Osteoblast (primary cell): ENCODE measurements around the gene RXYLT1. TPM values are rescaled to one million over a fixed set of nuclear protein-coding genes. Genes with fewer than 3 reads are reported as not detected.
"Not testable (repeated sequence)": the region's sequence is repeated elsewhere in the genome, so short reads cannot be mapped to it uniquely, and the experiment has no call there.

ENCODE experiments used
- DNase-seq: peaks from one replicate; pipeline ENCODE4 v3.0.0; 2011; ENCODE audit warnings: low spot score, mixed read lengths; ENCODE audit not compliant: insufficient read length; ENCODE audit errors: missing footprints
- H2AFZ ChIP-seq: 2 replicates; pipeline ENCODE4 v1.6.0; 2011; ENCODE audit warnings: mild to moderate bottlenecking, low read length
- H3K27ac ChIP-seq: 2 replicates; pipeline ENCODE4 v1.5.1; 2011; ENCODE audit warnings: mild to moderate bottlenecking, low read depth, low read length, moderate library complexity
- H3K27me3 ChIP-seq: 2 replicates; pipeline ENCODE4 v1.6.0; 2012; ENCODE audit warnings: mild to moderate bottlenecking, control low read depth, inconsistent platforms, low read length, moderate library complexity; ENCODE audit not compliant: insufficient read depth
- H3K36me3 ChIP-seq: 2 replicates; pipeline ENCODE4 v1.5.1; 2011; ENCODE audit warnings: mild to moderate bottlenecking, low read length, control low read depth, moderate library complexity; ENCODE audit not compliant: insufficient read depth
- H3K4me1 ChIP-seq: 2 replicates; pipeline ENCODE4 v1.5.1; 2011; ENCODE audit warnings: mild to moderate bottlenecking, low read length, control low read depth, moderate library complexity; ENCODE audit not compliant: insufficient read depth
- H3K4me2 ChIP-seq: 2 replicates; pipeline ENCODE4 v1.6.0; 2011; ENCODE audit warnings: mild to moderate bottlenecking, low read length; ENCODE audit not compliant: insufficient read depth
- H3K4me3 ChIP-seq: fragments of 200-600 bp; sonication (generic); 3 replicates; pipeline ENCODE4 v1.5.1; 2012; ENCODE audit warnings: mild to moderate bottlenecking, low read length, inconsistent platforms; ENCODE audit not compliant: insufficient read depth
- H3K79me2 ChIP-seq: 2 replicates; pipeline ENCODE4 v1.6.0; 2012; ENCODE audit warnings: mild to moderate bottlenecking, low read length, control low read depth, inconsistent platforms; ENCODE audit not compliant: insufficient read depth
- H3K9me3 ChIP-seq: 2 replicates; pipeline ENCODE4 v1.5.1; 2011; ENCODE audit warnings: low read depth, low read length, control low read depth
- H4K20me1 ChIP-seq: 2 replicates; pipeline ENCODE4 v1.6.0; 2012; ENCODE audit warnings: mild to moderate bottlenecking, low read length, control low read depth; ENCODE audit not compliant: insufficient read depth
- CTCF ChIP-seq: IDR thresholded peaks from 2 replicates; pipeline ENCODE4 v1.5.1; 2011; ENCODE audit warnings: mild to moderate bottlenecking, low read depth, low read length, moderate library complexity; ENCODE audit errors: extremely low read depth
- total RNA-seq: library from RNA; depleted of rRNA; stranded (reverse); fragments of >200 nt; gene quantifications from 2 replicates; pipeline ENCODE4 v1.2.3, GENCODE V29; 2012

Gene RXYLT1
- total RNA-seq = 14.5 and 16.5 TPM in 2 replicates

DNA sequence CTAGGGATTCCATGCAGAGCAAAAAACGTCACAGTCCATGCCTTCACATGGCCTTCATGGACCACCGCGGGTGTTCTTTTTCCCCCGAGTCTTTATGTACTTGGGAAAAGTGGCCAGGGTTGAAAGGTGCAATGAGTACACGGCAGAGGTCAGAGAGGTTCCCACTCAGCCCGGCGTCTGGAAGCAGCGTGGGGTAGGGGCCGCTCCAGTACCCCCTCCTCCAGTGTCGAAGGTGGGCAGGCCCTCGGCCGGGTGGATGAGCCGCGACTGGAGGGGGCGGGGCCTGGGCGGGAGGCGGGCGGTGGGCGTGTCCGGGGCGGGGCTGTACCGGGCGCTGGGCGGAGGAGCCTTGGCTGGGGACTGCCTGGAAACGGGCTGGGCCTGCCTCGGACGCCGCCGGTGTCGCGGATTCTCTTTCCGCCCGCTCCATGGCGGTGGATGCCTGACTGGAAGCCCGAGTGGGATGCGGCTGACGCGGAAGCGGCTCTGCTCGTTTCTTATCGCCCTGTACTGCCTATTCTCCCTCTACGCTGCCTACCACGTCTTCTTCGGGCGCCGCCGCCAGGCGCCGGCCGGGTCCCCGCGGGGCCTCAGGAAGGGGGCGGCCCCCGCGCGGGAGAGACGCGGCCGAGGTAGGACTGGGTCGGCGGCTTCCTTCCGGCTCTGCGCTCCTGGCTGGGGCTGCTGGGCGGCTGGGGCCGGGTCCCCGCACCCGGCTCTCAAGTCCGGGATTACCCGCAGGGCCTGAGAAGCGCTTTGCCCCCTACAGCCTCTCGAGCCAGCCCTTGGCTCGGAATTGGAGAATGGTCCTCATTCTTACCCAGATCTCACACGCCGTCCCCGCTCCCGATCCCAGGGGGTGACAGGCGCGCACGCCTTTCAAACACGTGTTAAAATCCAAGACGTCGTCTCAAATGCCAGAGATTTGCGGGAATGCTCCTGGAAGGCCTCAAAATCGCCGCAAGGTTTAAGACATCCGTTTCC, at the start of gene RXYLT1:
Gene RXYLT1 (plus strand): TSS at position 412 of the 984 bp plus-strand sequence. CDS start 52 bp downstream, at position 464.
- peaks cover 4% of the 10 kb centered on the region for H3K79me2 ChIP-seq
- peaks cover 13% of the 10 kb centered on the region for H3K27me3 ChIP-seq
- peak within 1 kb of the TSS; percentile 81 for H3K4me3 ChIP-seq
- peaks cover 10% of the 10 kb centered on the region for H3K4me1 ChIP-seq
- peak within 1 kb of the TSS; percentile 80 for H3K27ac ChIP-seq
- H3K4me2 ChIP-seq = peak within 1 kb of the TSS; percentile 84
- no peaks in the 10 kb centered on the region for H4K20me1 ChIP-seq
- no peaks in the 10 kb centered on the region for H3K9me3 ChIP-seq
- peak within 1 kb of the TSS; percentile 98 for H2AFZ ChIP-seq
- no peak for TF ChIP-seq CTCF
- DNase-seq = peak; percentile 96
- H3K36me3 ChIP-seq = peaks cover 19% of the 10 kb centered on the region

GRCh38 chr12:63732779-63733178, 46.9 kb upstream of the RXYLT1 start:
- not testable (repeated sequence) for H3K79me2 ChIP-seq, H4K20me1 ChIP-seq, H3K4me1 ChIP-seq, H3K9me3 ChIP-seq, H3K27ac ChIP-seq, H3K36me3 ChIP-seq, H3K4me3 ChIP-seq, H3K27me3 ChIP-seq, H2AFZ ChIP-seq, DNase-seq, H3K4me2 ChIP-seq

- not testable (repeated sequence) for H3K27ac ChIP-seq, H3K4me2 ChIP-seq, H4K20me1 ChIP-seq, H3K4me3 ChIP-seq, H3K36me3 ChIP-seq, H3K79me2 ChIP-seq, H3K27me3 ChIP-seq, H2AFZ ChIP-seq, H3K4me1 ChIP-seq, H3K9me3 ChIP-seq, DNase-seq
These were observed 46.1 kb upstream of the RXYLT1 start for GRCh38 chr12:63733585-63733984.

GRCh38 chr12:63740551-63740950, 39.2 kb upstream of the RXYLT1 start:
- H2AFZ ChIP-seq, H3K4me2 ChIP-seq, H3K4me3 ChIP-seq, H3K4me1 ChIP-seq, H3K9me3 ChIP-seq, H4K20me1 ChIP-seq, H3K27ac ChIP-seq, H3K36me3 ChIP-seq, H3K79me2 ChIP-seq, H3K27me3 ChIP-seq, DNase-seq: not testable (repeated sequence)

- not testable (repeated sequence) for H3K79me2 ChIP-seq, H3K36me3 ChIP-seq, H3K9me3 ChIP-seq, DNase-seq, H3K27me3 ChIP-seq, H4K20me1 ChIP-seq, H3K4me3 ChIP-seq, H2AFZ ChIP-seq, H3K27ac ChIP-seq, H3K4me1 ChIP-seq, H3K4me2 ChIP-seq
These were observed 38.3 kb upstream of the RXYLT1 start for GRCh38 chr12:63741431-63741830.

- not testable (repeated sequence) for DNase-seq, H2AFZ ChIP-seq, H3K36me3 ChIP-seq, H3K79me2 ChIP-seq, H3K27ac ChIP-seq, H3K9me3 ChIP-seq, H3K27me3 ChIP-seq, H4K20me1 ChIP-seq, H3K4me1 ChIP-seq, H3K4me3 ChIP-seq
- peak overlapping the region; percentile 34 for H3K4me2 ChIP-seq
These were observed 35.6 kb upstream of the RXYLT1 start for GRCh38 chr12:63744110-63744509.

GRCh38 chr12:63746470-63746869, 33.2 kb upstream of the RXYLT1 start:
- not testable (repeated sequence) for H3K36me3 ChIP-seq, H4K20me1 ChIP-seq, DNase-seq, H3K4me3 ChIP-seq, H3K9me3 ChIP-seq, H2AFZ ChIP-seq, H3K4me1 ChIP-seq, H3K27ac ChIP-seq, H3K4me2 ChIP-seq, H3K79me2 ChIP-seq, H3K27me3 ChIP-seq

DNA sequence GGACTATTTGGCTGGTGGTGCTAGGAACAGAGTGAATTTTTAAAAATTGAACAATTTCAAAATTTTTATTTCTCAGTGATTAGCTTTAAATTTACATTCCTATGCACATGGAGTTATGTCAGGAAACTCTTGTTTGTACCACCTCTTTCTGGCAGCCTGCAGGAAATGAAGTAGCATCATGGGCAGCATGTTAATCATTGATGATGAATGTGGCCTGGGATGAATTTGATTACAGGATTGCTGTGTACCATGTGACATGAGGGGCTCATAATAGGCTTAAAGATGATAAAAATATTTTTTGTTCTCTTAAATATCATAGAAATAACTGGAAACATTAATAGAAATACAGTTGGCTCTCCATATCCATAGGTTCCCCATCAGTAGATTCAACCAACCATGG, 32.6 kb upstream of the RXYLT1 start:
- not testable (repeated sequence) for H3K4me3 ChIP-seq, H3K9me3 ChIP-seq, H3K79me2 ChIP-seq, DNase-seq, H3K4me2 ChIP-seq, H3K27me3 ChIP-seq, H2AFZ ChIP-seq, H3K36me3 ChIP-seq, H4K20me1 ChIP-seq, H3K27ac ChIP-seq, H3K4me1 ChIP-seq
